ENCODE results near the gene ACACA.

ACACA gene

DNA sequence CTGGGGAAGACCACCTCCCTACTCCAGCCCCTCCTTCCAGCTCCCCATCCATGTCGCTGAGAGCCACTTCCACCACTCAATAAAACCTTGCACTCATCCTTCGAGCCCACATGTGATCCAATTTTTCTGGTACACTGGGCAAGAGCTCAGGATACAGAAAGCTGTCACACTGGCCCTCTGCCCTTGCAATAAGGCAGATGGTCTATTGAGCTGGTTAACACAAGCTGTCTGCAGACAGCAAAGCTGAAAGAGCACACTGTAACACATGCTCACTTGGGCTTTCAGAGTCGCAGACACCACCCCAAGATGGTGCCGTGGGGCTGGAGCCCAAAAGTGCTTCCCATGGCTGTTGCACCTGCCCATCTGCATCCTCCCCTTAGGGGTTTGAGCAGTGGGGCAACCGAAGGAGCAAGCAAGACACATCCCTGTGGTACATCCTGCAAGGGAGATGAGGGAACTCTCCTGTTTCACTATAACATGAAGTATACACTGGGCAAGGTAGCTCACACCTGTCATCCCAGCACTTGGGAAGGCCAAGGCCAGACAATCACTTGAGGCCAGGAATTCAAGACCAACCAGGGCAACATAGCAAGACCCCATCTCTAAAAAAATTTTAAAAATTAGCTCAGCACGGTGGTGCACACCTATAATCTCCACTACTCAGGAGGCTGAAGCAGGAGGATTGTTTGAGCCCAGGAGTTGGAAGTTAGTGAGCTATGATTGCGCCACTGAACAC lies 83.6 kb downstream of the ACACA start:
- TF ChIP-seq ARNTL (CRISPR knock-in tag; IDR thresholded peaks at IDR 0.05; ENCODE audit: borderline replicate concordance, low read depth), result no peak
- no peak for TF ChIP-seq OSR1 (CRISPR knock-in tag; IDR thresholded peaks at IDR 0.05)
- no peak for TF ChIP-seq ZNF565 (CRISPR knock-in tag; conservative IDR thresholded peaks at IDR 0.05; ENCODE audit: low read depth)
- TF ChIP-seq TOX (CRISPR knock-in tag; IDR thresholded peaks at IDR 0.05; ENCODE audit: borderline replicate concordance), result no peak
- TF ChIP-seq ZC3H10 (CRISPR knock-in tag; IDR thresholded peaks at IDR 0.05), result no peak
- TF ChIP-seq, protein P1, sequence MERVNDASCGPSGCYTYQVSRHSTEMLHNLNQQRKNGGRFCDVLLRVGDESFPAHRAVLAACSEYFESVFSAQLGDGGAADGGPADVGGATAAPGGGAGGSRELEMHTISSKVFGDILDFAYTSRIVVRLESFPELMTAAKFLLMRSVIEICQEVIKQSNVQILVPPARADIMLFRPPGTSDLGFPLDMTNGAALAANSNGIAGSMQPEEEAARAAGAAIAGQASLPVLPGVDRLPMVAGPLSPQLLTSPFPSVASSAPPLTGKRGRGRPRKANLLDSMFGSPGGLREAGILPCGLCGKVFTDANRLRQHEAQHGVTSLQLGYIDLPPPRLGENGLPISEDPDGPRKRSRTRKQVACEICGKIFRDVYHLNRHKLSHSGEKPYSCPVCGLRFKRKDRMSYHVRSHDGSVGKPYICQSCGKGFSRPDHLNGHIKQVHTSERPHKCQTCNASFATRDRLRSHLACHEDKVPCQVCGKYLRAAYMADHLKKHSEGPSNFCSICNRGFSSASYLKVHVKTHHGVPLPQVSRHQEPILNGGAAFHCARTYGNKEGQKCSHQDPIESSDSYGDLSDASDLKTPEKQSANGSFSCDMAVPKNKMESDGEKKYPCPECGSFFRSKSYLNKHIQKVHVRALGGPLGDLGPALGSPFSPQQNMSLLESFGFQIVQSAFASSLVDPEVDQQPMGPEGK (CRISPR knock-in tag; IDR thresholded peaks at IDR 0.05; ENCODE audit: borderline replicate concordance), result no peak
- TF ChIP-seq ZFP30 (CRISPR knock-in tag; IDR thresholded peaks at IDR 0.05), result no peak
- ATAC-seq, result no peak

DNA sequence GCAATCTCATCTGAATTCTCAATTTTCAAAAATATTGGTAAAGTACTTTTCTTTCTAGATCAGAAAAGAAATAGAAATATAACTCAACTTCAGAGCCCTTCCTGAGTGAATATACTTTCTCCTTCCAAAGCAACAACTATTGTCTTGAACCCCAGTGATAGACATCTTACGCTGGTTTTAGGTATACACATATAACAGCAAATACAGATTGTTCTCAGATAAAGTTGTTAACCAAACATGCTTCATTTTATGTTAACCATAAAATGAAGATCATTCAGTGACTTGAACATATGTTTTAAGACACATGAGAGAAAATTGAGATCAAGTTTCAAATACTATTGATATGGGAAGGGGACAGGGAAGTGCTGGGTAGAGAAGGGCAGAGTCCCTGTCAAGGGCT lies 84.5 kb downstream of the ACACA start:
- TF ChIP-seq ISL1 (CRISPR knock-in tag; IDR thresholded peaks at IDR 0.05) (no peak), ZNF8 (CRISPR knock-in tag; IDR thresholded peaks at IDR 0.05) (no peak), ZNF70 (CRISPR knock-in tag; IDR thresholded peaks at IDR 0.05) (no peak), SNAI2 (CRISPR knock-in tag; IDR thresholded peaks at IDR 0.05) (no peak), TOX (CRISPR knock-in tag; IDR thresholded peaks at IDR 0.05; ENCODE audit: borderline replicate concordance) (no peak)
- TF ChIP-seq, protein P2, sequence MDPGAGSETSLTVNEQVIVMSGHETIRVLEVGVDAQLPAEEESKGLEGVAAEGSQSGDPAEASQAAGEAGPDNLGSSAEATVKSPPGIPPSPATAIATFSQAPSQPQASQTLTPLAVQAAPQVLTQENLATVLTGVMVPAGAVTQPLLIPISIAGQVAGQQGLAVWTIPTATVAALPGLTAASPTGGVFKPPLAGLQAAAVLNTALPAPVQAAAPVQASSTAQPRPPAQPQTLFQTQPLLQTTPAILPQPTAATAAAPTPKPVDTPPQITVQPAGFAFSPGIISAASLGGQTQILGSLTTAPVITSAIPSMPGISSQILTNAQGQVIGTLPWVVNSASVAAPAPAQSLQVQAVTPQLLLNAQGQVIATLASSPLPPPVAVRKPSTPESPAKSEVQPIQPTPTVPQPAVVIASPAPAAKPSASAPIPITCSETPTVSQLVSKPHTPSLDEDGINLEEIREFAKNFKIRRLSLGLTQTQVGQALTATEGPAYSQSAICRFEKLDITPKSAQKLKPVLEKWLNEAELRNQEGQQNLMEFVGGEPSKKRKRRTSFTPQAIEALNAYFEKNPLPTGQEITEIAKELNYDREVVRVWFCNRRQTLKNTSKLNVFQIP (CRISPR knock-in tag; IDR thresholded peaks at IDR 0.05; ENCODE audit: borderline replicate concordance, low read depth), result no peak
- TF ChIP-seq, protein P1 (CRISPR knock-in tag; IDR thresholded peaks at IDR 0.05; ENCODE audit: borderline replicate concordance), result no peak
- no peak for ATAC-seq

DNA sequence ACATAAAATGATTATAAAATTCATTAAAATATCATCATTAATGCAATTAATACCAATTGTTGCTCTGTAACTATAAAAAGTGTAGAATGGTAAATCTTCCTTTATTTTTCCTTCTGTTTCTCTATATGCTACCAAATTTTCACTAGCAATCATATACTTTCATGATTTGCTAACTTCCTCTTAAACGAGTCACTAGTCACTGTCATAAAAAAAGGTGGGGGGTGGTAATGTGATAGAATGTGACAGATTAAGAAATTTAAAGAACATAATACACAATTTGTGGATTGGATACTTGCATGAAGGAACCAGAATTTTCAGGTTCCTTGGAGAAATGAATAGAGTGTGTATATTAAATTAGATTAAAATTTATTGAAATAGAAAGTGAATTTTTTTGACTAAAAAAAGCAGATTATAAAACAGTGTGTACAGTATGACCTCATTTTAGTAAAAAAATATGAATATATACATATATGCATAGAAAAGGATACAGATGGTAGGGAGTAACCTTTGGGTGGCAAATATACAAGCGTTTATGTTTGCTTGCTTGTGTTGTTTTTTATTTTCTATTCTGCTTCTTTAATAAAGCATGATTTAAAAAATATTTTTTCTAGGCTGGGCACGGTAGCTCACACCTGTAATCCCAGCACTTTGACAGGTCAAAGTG lies 87.6 kb downstream of the ACACA start:
- no peak for ATAC-seq
- no peak for TF ChIP-seq ZC3H10 (CRISPR knock-in tag; IDR thresholded peaks at IDR 0.05)
- TF ChIP-seq, protein P1 (CRISPR knock-in tag; IDR thresholded peaks at IDR 0.05; ENCODE audit: borderline replicate concordance), result no peak

DNA sequence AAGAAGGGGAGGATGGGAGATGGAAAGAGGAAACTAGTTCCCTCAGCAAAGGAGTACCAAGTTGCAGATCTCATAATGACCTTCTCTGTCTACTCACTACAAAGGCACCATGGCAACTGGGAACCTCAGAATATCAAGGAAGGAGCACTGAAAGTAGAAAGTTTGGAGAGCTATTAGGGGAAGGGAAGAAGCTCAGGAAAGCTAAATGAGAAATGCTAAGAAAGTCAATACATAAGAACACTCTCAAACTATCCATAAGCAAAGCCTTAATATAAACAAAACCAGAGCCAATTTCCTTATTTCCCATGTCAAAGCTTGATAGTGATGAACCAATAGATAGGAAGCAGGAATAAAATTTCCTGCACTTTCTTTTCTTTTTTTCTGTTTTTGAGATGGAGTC lies 88.8 kb downstream of the ACACA start:
- ATAC-seq, result no peak
- TF ChIP-seq TOX (CRISPR knock-in tag; IDR thresholded peaks at IDR 0.05; ENCODE audit: borderline replicate concordance) (no peak), SNAI2 (CRISPR knock-in tag; IDR thresholded peaks at IDR 0.05) (no peak), TCF4 (CRISPR knock-in tag; IDR thresholded peaks at IDR 0.05; ENCODE audit: borderline replicate concordance) (no peak), CSDC2 (CRISPR knock-in tag; IDR thresholded peaks at IDR 0.05) (no peak), ESRRG (CRISPR knock-in tag; IDR thresholded peaks at IDR 0.05) (no peak), OSR1 (CRISPR knock-in tag; IDR thresholded peaks at IDR 0.05) (no peak), BACH2 (CRISPR knock-in tag; IDR thresholded peaks at IDR 0.05; ENCODE audit: borderline replicate concordance) (no peak), ARNTL (CRISPR knock-in tag; IDR thresholded peaks at IDR 0.05; ENCODE audit: borderline replicate concordance, low read depth) (no peak), PPARA (CRISPR knock-in tag; IDR thresholded peaks at IDR 0.05; ENCODE audit: borderline replicate concordance) (no peak)
- TF ChIP-seq, protein P2 (CRISPR knock-in tag; IDR thresholded peaks at IDR 0.05; ENCODE audit: borderline replicate concordance, low read depth), result no peak
- TF ChIP-seq, protein P3, sequence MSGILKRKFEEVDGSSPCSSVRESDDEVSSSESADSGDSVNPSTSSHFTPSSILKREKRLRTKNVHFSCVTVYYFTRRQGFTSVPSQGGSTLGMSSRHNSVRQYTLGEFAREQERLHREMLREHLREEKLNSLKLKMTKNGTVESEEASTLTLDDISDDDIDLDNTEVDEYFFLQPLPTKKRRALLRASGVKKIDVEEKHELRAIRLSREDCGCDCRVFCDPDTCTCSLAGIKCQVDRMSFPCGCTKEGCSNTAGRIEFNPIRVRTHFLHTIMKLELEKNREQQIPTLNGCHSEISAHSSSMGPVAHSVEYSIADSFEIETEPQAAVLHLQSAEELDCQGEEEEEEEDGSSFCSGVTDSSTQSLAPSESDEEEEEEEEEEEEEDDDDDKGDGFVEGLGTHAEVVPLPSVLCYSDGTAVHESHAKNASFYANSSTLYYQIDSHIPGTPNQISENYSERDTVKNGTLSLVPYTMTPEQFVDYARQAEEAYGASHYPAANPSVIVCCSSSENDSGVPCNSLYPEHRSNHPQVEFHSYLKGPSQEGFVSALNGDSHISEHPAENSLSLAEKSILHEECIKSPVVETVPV (CRISPR knock-in tag; IDR thresholded peaks at IDR 0.05), result no peak
- TF ChIP-seq, protein P4, sequence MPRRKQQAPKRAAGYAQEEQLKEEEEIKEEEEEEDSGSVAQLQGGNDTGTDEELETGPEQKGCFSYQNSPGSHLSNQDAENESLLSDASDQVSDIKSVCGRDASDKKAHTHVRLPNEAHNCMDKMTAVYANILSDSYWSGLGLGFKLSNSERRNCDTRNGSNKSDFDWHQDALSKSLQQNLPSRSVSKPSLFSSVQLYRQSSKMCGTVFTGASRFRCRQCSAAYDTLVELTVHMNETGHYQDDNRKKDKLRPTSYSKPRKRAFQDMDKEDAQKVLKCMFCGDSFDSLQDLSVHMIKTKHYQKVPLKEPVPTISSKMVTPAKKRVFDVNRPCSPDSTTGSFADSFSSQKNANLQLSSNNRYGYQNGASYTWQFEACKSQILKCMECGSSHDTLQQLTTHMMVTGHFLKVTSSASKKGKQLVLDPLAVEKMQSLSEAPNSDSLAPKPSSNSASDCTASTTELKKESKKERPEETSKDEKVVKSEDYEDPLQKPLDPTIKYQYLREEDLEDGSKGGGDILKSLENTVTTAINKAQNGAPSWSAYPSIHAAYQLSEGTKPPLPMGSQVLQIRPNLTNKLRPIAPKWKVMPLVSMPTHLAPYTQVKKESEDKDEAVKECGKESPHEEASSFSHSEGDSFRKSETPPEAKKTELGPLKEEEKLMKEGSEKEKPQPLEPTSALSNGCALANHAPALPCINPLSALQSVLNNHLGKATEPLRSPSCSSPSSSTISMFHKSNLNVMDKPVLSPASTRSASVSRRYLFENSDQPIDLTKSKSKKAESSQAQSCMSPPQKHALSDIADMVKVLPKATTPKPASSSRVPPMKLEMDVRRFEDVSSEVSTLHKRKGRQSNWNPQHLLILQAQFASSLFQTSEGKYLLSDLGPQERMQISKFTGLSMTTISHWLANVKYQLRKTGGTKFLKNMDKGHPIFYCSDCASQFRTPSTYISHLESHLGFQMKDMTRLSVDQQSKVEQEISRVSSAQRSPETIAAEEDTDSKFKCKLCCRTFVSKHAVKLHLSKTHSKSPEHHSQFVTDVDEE (CRISPR knock-in tag; IDR thresholded peaks at IDR 0.05), result no peak
